Prostate gland (tissue), 2 donors: ENCODE results near the gene CEP41. TPM values are rescaled to one million over a fixed set of nuclear protein-coding genes. Genes with fewer than 3 reads are reported as not detected.
A peak's percentile ranks its signal among the peaks of the same experiment; 100 is the strongest.

ENCODE experiments used
- DNase-seq: peaks from one replicate; pipeline ENCODE4 v3.0.0-alpha.2; 2019; ENCODE audit warnings: low spot score
- H3K27ac ChIP-seq, 2 donors: fragments of 200-600 bp; sonication (generic); 2 replicates each; pipeline ENCODE4 v1.5.1; 2017 to 2019
- H3K27me3 ChIP-seq: fragments of 200-600 bp; sonication (generic); replicated peaks from 2 replicates; pipeline ENCODE4 v1.5.1; 2019; ENCODE audit not compliant: insufficient read depth
- H3K36me3 ChIP-seq, 2 donors: fragments of 200-600 bp; sonication (generic); 1 replicate in 1 of 2; 2 replicates in 1 of 2; pipeline versions ENCODE4 v1.5.1 to v1.8.1; 2017 to 2019
- H3K4me1 ChIP-seq: fragments of 200-600 bp; sonication (generic); replicated peaks from 2 replicates; pipeline ENCODE4 v1.5.1; 2019
- H3K4me3 ChIP-seq, 2 donors: fragments of 200-600 bp; sonication (generic); 2 replicates each; pipeline ENCODE4 v1.5.1; 2017 to 2019
- H3K9me3 ChIP-seq: fragments of 200-600 bp; sonication (generic); 2 replicates; pipeline ENCODE4 v1.5.1; 2017
- CTCF ChIP-seq, 4 experiments: fragments of 200-600 bp in 2 of 4; fragments of 450-650 bp in 2 of 4; sonication (generic) in 2 of 4; IDR thresholded peaks; 1 replicate in 3 of 4; 2 replicates in 1 of 4; pipeline ENCODE4 v1.5.1; 2016 to 2019; ENCODE audit warnings: antibody characterized with exemption in 4 of 4, mild to moderate bottlenecking in 2 of 4, moderate library complexity in 2 of 4
- POLR2A ChIP-seq: fragments of 450-650 bp; IDR thresholded peaks from one replicate; pipeline ENCODE4 v1.6.1; 2016; ENCODE audit warnings: antibody characterized with exemption, mild to moderate bottlenecking
- POLR2AphosphoS5 ChIP-seq: sonication (generic); formaldehyde crosslinking; IDR thresholded peaks from one replicate; pipeline ENCODE4 v1.6.1; 2017; ENCODE audit warnings: antibody characterized with exemption
- WGBS: methylation state at CpG from one replicate; pipeline ENCODE4 v1.1.5; 2018; 5-methylcytosine and 5-hydroxymethylcytosine counted together
- intact Hi-C: fragments of 100-400 bp; cut with DNase I; formaldehyde crosslinking; loops from one replicate; pipeline ENCODE4 v1.14.2; 2022
- total RNA-seq, 2 donors: library from RNA; depleted of rRNA; stranded (reverse); fragments of >200 nt; gene quantifications; one replicate each; pipeline ENCODE4 v1.1.0, GENCODE V29; 2016

The CEP41 gene
- total RNA-seq, 2 donors from 2014 or later, result 6.6 to 16.2 TPM

- DNase-seq, result no peak
- peaks cover 15% of the 10 kb centered on the region for H3K4me1 ChIP-seq
Measured at GRCh38 chr7:130374507-130374906, 66.3 kb downstream of the CEP41 start.

GRCh38 chr7:130372402-130373165 lies 68.2 kb downstream of the CEP41 start:
- no peaks in the 10 kb centered on the region for H3K9me3 ChIP-seq
- TF ChIP-seq POLR2AphosphoS5, result no peak
- TF ChIP-seq CTCF (IDR thresholded peaks at IDR 0.05), result no peak
- TF ChIP-seq POLR2A, result no peak
- H3K36me3 ChIP-seq, result no peaks in the 10 kb centered on the region
- H3K4me1 ChIP-seq, result peaks cover 16% of the 10 kb centered on the region
- intact Hi-C loops, result no loop called here
- H3K27me3 ChIP-seq, result no peaks in the 10 kb centered on the region
- H3K4me3 ChIP-seq, result no peak overlapping the region
- no peak for DNase-seq
- 71% methylated on average over 11 of the region's 11 CpGs for WGBS
- peak overlapping the region; percentile 82 to 85 for H3K27ac ChIP-seq

More at GRCh38 chr7:130374507-130374906, 66.3 kb downstream of the CEP41 start:
- TF ChIP-seq POLR2A, result no peak
- TF ChIP-seq CTCF (IDR thresholded peaks at IDR 0.05), result no peak
- TF ChIP-seq POLR2AphosphoS5, result no peak
- Histone ChIP-seq H3K27me3 (no peaks in the 10 kb centered on the region), H3K9me3 (no peaks in the 10 kb centered on the region), H3K27ac (peak overlapping the region; percentile 82 to 85), H3K36me3 (no peaks in the 10 kb centered on the region), H3K4me3 (no peak overlapping the region)
- WGBS, result 95% methylated on average over 6 of the region's 6 CpGs
- intact Hi-C loops, result no loop called here

GRCh38 chr7:130371046-130371445 lies 69.8 kb downstream of the CEP41 start:
- 51% methylated on average over 3 of the region's 3 CpGs for WGBS
- TF ChIP-seq CTCF (IDR thresholded peaks at IDR 0.05) (no peak), POLR2A (no peak), POLR2AphosphoS5 (no peak)
- no peaks in the 10 kb centered on the region for H3K27me3 ChIP-seq
- no peak for DNase-seq
- intact Hi-C loops, result no loop called here
- no peaks in the 10 kb centered on the region for H3K9me3 ChIP-seq
- H3K4me1 ChIP-seq, result peaks cover 16% of the 10 kb centered on the region
- peak overlapping the region; percentile 30 to 50 for H3K27ac ChIP-seq
- no peaks in the 10 kb centered on the region for H3K36me3 ChIP-seq
- H3K4me3 ChIP-seq, result no peak overlapping the region

- WGBS, result 69% methylated on average over 3 of the region's 3 CpGs
- intact Hi-C loops, result no loop called here
- peak overlapping the region in 1 of 2 donors; percentile 54 for H3K27ac ChIP-seq
- H3K4me3 ChIP-seq, result no peak overlapping the region
- no peaks in the 10 kb centered on the region for H3K27me3 ChIP-seq
- peaks cover 16% of the 10 kb centered on the region for H3K4me1 ChIP-seq
- TF ChIP-seq CTCF (IDR thresholded peaks at IDR 0.05) (no peak), POLR2AphosphoS5 (no peak), POLR2A (no peak)
- no peaks in the 10 kb centered on the region for H3K9me3 ChIP-seq
- H3K36me3 ChIP-seq, result no peaks in the 10 kb centered on the region
- no peak for DNase-seq
Measured at GRCh38 chr7:130369831-130370550, 70.8 kb downstream of the CEP41 start.
